Spinal cord (tissue), 10 donors: ENCODE data around the gene SORBS1. TPM values are rescaled to one million over a fixed set of nuclear protein-coding genes. Genes with fewer than 3 reads are reported as not detected.

ENCODE experiments used
- DNase-seq, 6 donors: peaks; one replicate each; pipeline versions ENCODE4 v3.0.0 to v3.0.0-alpha.2; 2013 to 2015; ENCODE audit warnings: low spot score in 6 of 6, low read depth in 4 of 6
- H3K27ac ChIP-seq: one replicate; pipeline ENCODE4 v1.5.1; 2013; ENCODE audit warnings: low read depth, low read length, control low read depth
- H3K27me3 ChIP-seq: one replicate; pipeline ENCODE4 v1.6.1; 2013; ENCODE audit warnings: low read length; ENCODE audit not compliant: control insufficient read depth, insufficient read depth
- H3K36me3 ChIP-seq: one replicate; pipeline ENCODE4 v1.6.1; 2013; ENCODE audit warnings: low read length; ENCODE audit not compliant: control insufficient read depth, insufficient read depth
- H3K4me1 ChIP-seq: one replicate; pipeline ENCODE4 v1.6.1; 2013; ENCODE audit warnings: low read length; ENCODE audit not compliant: control insufficient read depth, insufficient read depth
- H3K4me3 ChIP-seq: one replicate; pipeline ENCODE4 v1.5.1; 2013; ENCODE audit warnings: low read depth, low read length, control low read depth
- H3K9me3 ChIP-seq: one replicate; pipeline ENCODE4 v1.6.1; 2013; ENCODE audit warnings: low read length; ENCODE audit not compliant: control insufficient read depth, insufficient read depth
- WGBS: methylation state at CpG from one replicate; pipeline ENCODE4 v1.1.5; 2013; ENCODE audit warnings: missing lambda C conversion rate; ENCODE audit not compliant: insufficient coverage; 5-methylcytosine and 5-hydroxymethylcytosine counted together
- polyA plus RNA-seq, 2 donors: library from polyadenylated mRNA; unstranded; fragments of 120-200 nt; gene quantifications; one replicate each; pipeline ENCODE4 v1.2.1, GENCODE V29; 2013; ENCODE audit not compliant: insufficient read length in 2 of 2
- total RNA-seq, 2 donors: library from RNA; depleted of rRNA in 1 of 2; stranded (reverse); fragments of 120-200 nt in 1 of 2; fragments of >200 nt in 1 of 2; gene quantifications; one replicate each; pipeline versions ENCODE4 v1.2.3 to v1.2.4, GENCODE V29; 2013 to 2014
- donor health status: healthy.

Gene SORBS1
- total and polyA plus RNA-seq, 4 donors: 95.1 to 129 (median 100.0) TPM

GRCh38 chr10:95461611-95462010 is 99.6 kb downstream of the SORBS1 start:
- DNase-seq: peak in 1 of 6 donors; percentile 83

GRCh38 chr10:95459446-95460045 is 101.6 kb downstream of the SORBS1 start:
- Histone ChIP-seq H3K4me1 (peaks cover 34% of the 10 kb centered on the region), H3K36me3 (no peaks in the 10 kb centered on the region), H3K9me3 (no peaks in the 10 kb centered on the region), H3K27me3 (no peaks in the 10 kb centered on the region), H3K4me3 (no peak overlapping the region), H3K27ac (peak overlapping the region; percentile 91)
- DNase-seq: peak in 2 of 6 donors; percentile 60 to 72
- 34% methylated on average over 9 of the region's 9 CpGs for WGBS

More at GRCh38 chr10:95461611-95462010, 99.6 kb downstream of the SORBS1 start:
- H3K4me3 ChIP-seq: no peak overlapping the region
- no peak overlapping the region for H3K27ac ChIP-seq
- H3K27me3 ChIP-seq: no peaks in the 10 kb centered on the region
- H3K9me3 ChIP-seq: no peaks in the 10 kb centered on the region
- no CpG with 5 or more reads among the region's 4 CpGs for WGBS
- H3K36me3 ChIP-seq: no peaks in the 10 kb centered on the region
- peaks cover 29% of the 10 kb centered on the region for H3K4me1 ChIP-seq

GRCh38 chr10:95458871-95459270 is 102.3 kb downstream of the SORBS1 start:
- Histone ChIP-seq H3K36me3 (no peaks in the 10 kb centered on the region), H3K27ac (peak overlapping the region; percentile 91)
- no CpG with 5 or more reads among the region's 1 CpG for WGBS

GRCh38 chr10:95458014-95458413 is 103.2 kb downstream of the SORBS1 start:
- Histone ChIP-seq H3K4me1 (peaks cover 25% of the 10 kb centered on the region), H3K9me3 (no peaks in the 10 kb centered on the region), H3K4me3 (no peak overlapping the region), H3K27ac (peak overlapping the region; percentile 91), H3K36me3 (no peaks in the 10 kb centered on the region), H3K27me3 (no peaks in the 10 kb centered on the region)
- no CpG with 5 or more reads among the region's 2 CpGs for WGBS
- no peak for DNase-seq

More at GRCh38 chr10:95458871-95459270, 102.3 kb downstream of the SORBS1 start:
- no peaks in the 10 kb centered on the region for H3K27me3 ChIP-seq
- no peaks in the 10 kb centered on the region for H3K9me3 ChIP-seq
- no peak for DNase-seq
- peaks cover 32% of the 10 kb centered on the region for H3K4me1 ChIP-seq
- H3K4me3 ChIP-seq: no peak overlapping the region

GRCh38 chr10:95457319-95457886 is 103.8 kb downstream of the SORBS1 start:
- Histone ChIP-seq H3K4me1 (peaks cover 24% of the 10 kb centered on the region), H3K4me3 (no peak overlapping the region), H3K9me3 (no peaks in the 10 kb centered on the region), H3K36me3 (no peaks in the 10 kb centered on the region), H3K27ac (peak overlapping the region; percentile 91), H3K27me3 (no peaks in the 10 kb centered on the region)
- 50% methylated on average over 1 of the region's 5 CpGs for WGBS
- DNase-seq: no peak

- no peaks in the 10 kb centered on the region for H3K27me3 ChIP-seq
- H3K27ac ChIP-seq: peak overlapping the region; percentile 91
- peak in 2 of 6 donors; percentile 38 to 79 for DNase-seq
- peaks cover 24% of the 10 kb centered on the region for H3K4me1 ChIP-seq
- no CpG with 5 or more reads among the region's 2 CpGs for WGBS
- no peaks in the 10 kb centered on the region for H3K9me3 ChIP-seq
- H3K36me3 ChIP-seq: no peaks in the 10 kb centered on the region
- H3K4me3 ChIP-seq: no peak overlapping the region
These were observed 104.7 kb downstream of the SORBS1 start for GRCh38 chr10:95456516-95456915.

- Histone ChIP-seq H3K4me3 (no peak overlapping the region), H3K27me3 (no peaks in the 10 kb centered on the region), H3K36me3 (no peaks in the 10 kb centered on the region), H3K27ac (no peak overlapping the region), H3K9me3 (no peaks in the 10 kb centered on the region), H3K4me1 (peaks cover 27% of the 10 kb centered on the region)
- DNase-seq: no peak
- 100% methylated on average over 2 of the region's 4 CpGs for WGBS
These were observed 106.2 kb downstream of the SORBS1 start for GRCh38 chr10:95454940-95455339.

- H3K27me3 ChIP-seq: no peaks in the 10 kb centered on the region
- H3K9me3 ChIP-seq: no peaks in the 10 kb centered on the region
- H3K4me1 ChIP-seq: peaks cover 21% of the 10 kb centered on the region
- H3K4me3 ChIP-seq: no peak overlapping the region
- no peak overlapping the region for H3K27ac ChIP-seq
- DNase-seq: no peak
- no CpG with 5 or more reads among the region's 3 CpGs for WGBS
- no peaks in the 10 kb centered on the region for H3K36me3 ChIP-seq
These were observed 106.8 kb downstream of the SORBS1 start for GRCh38 chr10:95454356-95454755.

GRCh38 chr10:95451568-95452524 is 109.3 kb downstream of the SORBS1 start:
- DNase-seq: no peak
- Histone ChIP-seq H3K4me1 (peaks cover 23% of the 10 kb centered on the region), H3K36me3 (no peaks in the 10 kb centered on the region), H3K27me3 (no peaks in the 10 kb centered on the region), H3K27ac (peak overlapping the region; percentile 83), H3K9me3 (no peaks in the 10 kb centered on the region), H3K4me3 (no peak overlapping the region)
- WGBS: 53% methylated on average over 3 of the region's 4 CpGs
